H7 (cell line): Measurements from ENCODE around the gene NTN1. TPM values are rescaled to one million over a fixed set of nuclear protein-coding genes. Genes with fewer than 3 reads are reported as not detected.
"Not testable (repeated sequence)": the region's sequence is repeated elsewhere in the genome, so short reads cannot be mapped to it uniquely, and the experiment has no call there.

Experiments
- DNase-seq: peaks from one replicate; pipeline ENCODE4 v3.0.0; 2012
- H3K27me3 ChIP-seq: 2 replicates; pipeline ENCODE4 v1.6.0; 2011; ENCODE audit warnings: mild to moderate bottlenecking, low read length; ENCODE audit not compliant: control insufficient read depth, insufficient read depth
- H3K36me3 ChIP-seq: replicated peaks from 2 replicates; pipeline ENCODE4 v1.5.1; 2011; ENCODE audit warnings: low read length; ENCODE audit not compliant: control insufficient read depth, insufficient read depth
- H3K4me3 ChIP-seq: 2 replicates; pipeline ENCODE4 v1.5.1; 2011; ENCODE audit warnings: low read depth, mild to moderate bottlenecking, control low read depth, low read length, moderate library complexity; ENCODE audit not compliant: insufficient read depth
- total RNA-seq: library from RNA; depleted of rRNA; stranded (reverse); fragments of >200 nt; shearing (Covaris generic); gene quantifications from 2 replicates; pipeline ENCODE4 v1.2.3, GENCODE V29; 2014

The NTN1 gene
- total RNA-seq, 1 experiment from 2014 or later: 19.1 TPM

GRCh38 chr17:9071811-9072498, 50.6 kb downstream of the NTN1 start:
- no peak for DNase-seq
- Histone ChIP-seq H3K27me3 (no peaks in the 10 kb centered on the region), H3K4me3 (no peak overlapping the region)

GRCh38 chr17:9072696-9073339, 51.5 kb downstream of the NTN1 start:
- Histone ChIP-seq H3K4me3 (no peak overlapping the region), H3K27me3 (no peaks in the 10 kb centered on the region), H3K36me3 (no peaks in the 10 kb centered on the region)
- DNase-seq: no peak

More at GRCh38 chr17:9071811-9072498, 50.6 kb downstream of the NTN1 start:
- H3K36me3 ChIP-seq: no peaks in the 10 kb centered on the region

GRCh38 chr17:9074131-9074530, 52.8 kb downstream of the NTN1 start:
- H3K4me3 ChIP-seq: no peak overlapping the region
- no peaks in the 10 kb centered on the region; the same call in 1 of the 2 replicates for H3K27me3 ChIP-seq
- no peaks in the 10 kb centered on the region for H3K36me3 ChIP-seq
- no peak for DNase-seq

GRCh38 chr17:9079461-9080103, 58.3 kb downstream of the NTN1 start:
- Histone ChIP-seq H3K27me3 (no peaks in the 10 kb centered on the region; the same call in 1 of the 2 replicates), H3K36me3 (no peaks in the 10 kb centered on the region), H3K4me3 (no peak overlapping the region)
- DNase-seq: no peak

GRCh38 chr17:9080296-9080914, 59.1 kb downstream of the NTN1 start:
- H3K27me3 ChIP-seq: no peaks in the 10 kb centered on the region; the same call in 1 of the 2 replicates
- H3K36me3 ChIP-seq: no peaks in the 10 kb centered on the region
- H3K4me3 ChIP-seq: no peak overlapping the region
- DNase-seq: no peak

- Histone ChIP-seq H3K36me3 (no peaks in the 10 kb centered on the region), H3K4me3 (no peak overlapping the region), H3K27me3 (no peaks in the 10 kb centered on the region; the same call in 1 of the 2 replicates)
- DNase-seq: no peak
These were observed 59.7 kb downstream of the NTN1 start for GRCh38 chr17:9080983-9081382.

GRCh38 chr17:9086577-9086976, 65.3 kb downstream of the NTN1 start:
- Histone ChIP-seq H3K4me3 (no peak overlapping the region), H3K27me3 (no peaks in the 10 kb centered on the region), H3K36me3 (no peaks in the 10 kb centered on the region)
- DNase-seq: no peak

GRCh38 chr17:9087921-9088320, 66.6 kb downstream of the NTN1 start:
- no peak for DNase-seq

GRCh38 chr17:9090641-9091096, 69.4 kb downstream of the NTN1 start:
- DNase-seq: peak; percentile 22

More at GRCh38 chr17:9087921-9088320, 66.6 kb downstream of the NTN1 start:
- Histone ChIP-seq H3K4me3 (no peak overlapping the region), H3K36me3 (no peaks in the 10 kb centered on the region), H3K27me3 (no peaks in the 10 kb centered on the region)

GRCh38 chr17:9094193-9094592, 72.9 kb downstream of the NTN1 start:
- H3K27me3 ChIP-seq: no peaks in the 10 kb centered on the region
- DNase-seq: no peak
- H3K4me3 ChIP-seq: no peak overlapping the region
- H3K36me3 ChIP-seq: no peaks in the 10 kb centered on the region

More at GRCh38 chr17:9090641-9091096, 69.4 kb downstream of the NTN1 start:
- H3K4me3 ChIP-seq: no peak overlapping the region
- H3K36me3 ChIP-seq: no peaks in the 10 kb centered on the region
- H3K27me3 ChIP-seq: no peaks in the 10 kb centered on the region

GRCh38 chr17:9095390-9095789, 74.1 kb downstream of the NTN1 start:
- Histone ChIP-seq H3K4me3 (no peak overlapping the region), H3K36me3 (no peaks in the 10 kb centered on the region), H3K27me3 (no peaks in the 10 kb centered on the region)
- no peak for DNase-seq

GRCh38 chr17:9098242-9098825, 77.0 kb downstream of the NTN1 start:
- H3K4me3 ChIP-seq: no peak overlapping the region
- H3K36me3 ChIP-seq: no peaks in the 10 kb centered on the region
- DNase-seq: no peak
- no peaks in the 10 kb centered on the region for H3K27me3 ChIP-seq

- no peak overlapping the region for H3K4me3 ChIP-seq
- H3K27me3 ChIP-seq: no peaks in the 10 kb centered on the region
- no peak for DNase-seq
- no peaks in the 10 kb centered on the region for H3K36me3 ChIP-seq
These were observed 80.0 kb downstream of the NTN1 start for GRCh38 chr17:9101356-9101755.

GRCh38 chr17:9103193-9103592, 81.9 kb downstream of the NTN1 start:
- H3K27me3 ChIP-seq, DNase-seq, H3K4me3 ChIP-seq, H3K36me3 ChIP-seq: not testable (repeated sequence)
